HG03354 (cell line): ENCODE results near the gene PPP3CB.

Source experiments
- ATAC-seq: cut with Tn5 transposase; IDR thresholded peaks from one replicate; pipeline ENCODE4 v1.9.1; 2021; ENCODE audit warnings: mild to moderate bottlenecking; ENCODE audit not compliant: unreplicated experiment, poor library complexity, severe bottlenecking

The PPP3CB gene

DNA sequence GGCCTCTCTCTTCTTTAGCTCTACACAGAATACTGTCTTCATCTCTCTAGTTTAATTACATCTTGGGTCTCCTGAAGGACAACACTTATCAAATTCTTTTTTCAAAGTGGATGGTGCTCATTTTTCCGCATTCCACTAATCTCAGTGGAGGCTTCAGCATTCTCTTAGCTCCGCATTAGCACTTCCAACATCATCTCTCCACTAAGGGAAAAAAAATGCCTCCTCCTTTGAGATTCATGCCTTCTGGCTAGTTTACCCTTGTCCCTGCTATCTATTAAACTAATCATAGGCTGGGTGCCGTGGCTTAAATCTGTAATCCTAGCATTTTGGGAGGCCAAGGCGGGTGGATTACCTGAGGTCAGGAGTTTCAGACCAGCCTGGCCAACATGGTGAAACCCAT lies 9.2 kb downstream of the PPP3CB start:
- no peak for ATAC-seq

- no peak for ATAC-seq
Measured at GRCh38 chr10:73485320-73485719, 10.5 kb downstream of the PPP3CB start.

DNA sequence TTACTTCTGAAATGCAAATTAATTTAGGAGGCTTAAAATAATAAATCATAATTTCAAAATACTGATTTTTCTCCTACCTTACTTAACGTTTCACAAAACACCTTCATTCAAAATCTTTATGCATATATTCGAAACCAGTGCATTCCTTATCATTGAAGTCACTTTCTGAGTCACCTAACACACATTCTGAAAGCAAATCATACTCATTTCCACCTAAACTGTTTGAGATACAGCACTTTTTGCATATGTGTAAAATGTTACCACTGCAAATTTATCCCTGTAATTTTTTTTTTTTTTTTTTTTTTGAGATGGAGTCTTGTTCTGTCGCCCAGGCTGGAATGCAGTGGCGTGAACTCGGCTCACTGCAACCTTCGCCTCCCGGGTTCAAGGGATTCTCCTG lies 15.7 kb downstream of the PPP3CB start:
- ATAC-seq, result no peak

DNA sequence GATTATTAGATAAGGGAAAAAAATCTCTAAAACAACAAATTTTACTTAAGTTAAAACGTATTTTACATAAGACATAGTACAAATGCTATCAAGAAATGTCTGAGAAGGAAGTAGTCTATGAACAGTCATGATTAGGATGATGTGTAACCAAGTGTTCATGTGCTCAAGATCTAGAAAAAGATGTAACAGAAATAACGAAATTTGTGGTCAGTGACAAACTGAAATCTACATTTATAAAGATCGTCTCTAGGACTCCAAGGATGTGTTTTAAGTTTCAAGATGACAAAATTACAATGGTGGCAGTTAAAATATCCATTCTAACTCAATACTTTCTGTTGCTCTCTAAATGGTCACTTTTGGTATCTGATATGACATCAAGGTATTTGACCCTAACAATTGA lies 17.2 kb downstream of the PPP3CB start:
- ATAC-seq, result no peak

DNA sequence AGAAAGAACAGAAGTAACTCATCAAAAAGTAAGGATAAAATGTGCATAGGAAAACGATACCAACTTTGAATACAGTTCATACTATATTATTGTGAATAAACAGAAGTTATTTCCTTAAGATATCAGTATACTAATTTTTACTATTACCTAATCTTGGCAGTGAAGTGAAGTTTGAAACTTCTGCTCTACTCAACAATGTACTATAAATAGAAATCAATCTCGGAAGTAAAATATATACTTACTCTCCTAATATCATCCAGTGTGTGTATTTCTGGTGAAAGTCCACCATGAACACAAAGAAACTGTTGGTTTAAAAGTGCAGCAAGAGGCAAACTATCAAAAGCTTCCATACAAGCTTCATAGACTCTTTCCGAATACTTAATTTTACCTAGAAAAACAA lies 24.6 kb downstream of the PPP3CB start:
- ATAC-seq, result no peak

GRCh38 chr10:73469579-73469978 lies 26.2 kb downstream of the PPP3CB start:
- ATAC-seq, result no peak

GRCh38 chr10:73467206-73467605 lies 28.6 kb downstream of the PPP3CB start:
- no peak for ATAC-seq

DNA sequence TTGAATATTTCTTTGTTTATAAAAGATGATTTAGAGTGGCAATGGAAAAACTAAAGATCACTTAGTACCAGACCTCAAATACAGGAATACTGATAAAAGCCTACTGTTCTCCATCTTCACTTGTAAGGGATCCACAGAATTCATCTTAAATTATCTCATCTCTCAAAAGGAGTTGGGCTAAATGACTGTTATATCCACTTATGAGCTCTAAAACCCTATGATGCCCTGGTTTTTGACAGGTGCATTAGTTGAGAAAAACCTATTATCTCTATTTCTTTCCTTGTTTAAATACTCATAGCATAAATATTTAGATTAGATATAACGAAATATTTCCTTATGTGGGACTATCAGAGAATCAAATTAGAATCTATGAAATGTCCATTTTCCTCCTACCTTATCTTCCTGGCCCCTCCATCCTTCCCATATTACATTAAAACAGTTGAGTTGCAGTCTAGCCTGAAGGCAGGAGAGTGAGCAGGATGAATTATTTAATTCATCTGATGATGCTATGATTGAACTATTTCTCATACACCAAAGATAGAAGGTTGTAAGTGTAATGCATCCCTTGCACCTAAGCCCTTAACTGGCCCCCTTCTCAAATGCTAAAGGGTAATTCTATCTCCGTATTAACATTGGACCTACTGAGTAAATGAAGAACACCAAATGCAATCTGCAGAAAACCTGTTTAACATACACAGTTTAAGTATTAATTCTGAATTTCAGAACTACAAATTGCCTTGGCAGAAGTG lies 29.7 kb downstream of the PPP3CB start:
- ATAC-seq, result no peak

DNA sequence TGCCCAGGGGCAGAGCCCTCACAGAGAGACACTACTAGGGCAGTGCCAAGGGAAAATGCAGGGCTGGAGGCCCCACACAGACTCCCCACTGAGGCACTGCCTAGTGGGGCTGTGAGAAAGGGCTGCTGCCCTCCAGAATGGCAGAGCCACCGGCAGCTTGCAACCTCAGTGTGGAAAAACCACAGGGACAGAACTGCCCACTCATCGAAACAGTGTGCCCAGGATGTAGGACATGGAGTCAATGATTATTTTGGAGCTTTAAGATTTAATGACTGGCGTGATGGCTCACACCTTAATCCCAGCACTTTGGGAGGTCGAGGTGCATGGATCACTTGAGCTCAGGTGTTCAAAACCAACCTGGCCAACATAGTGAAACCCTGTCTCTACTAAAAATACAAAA lies 34.9 kb downstream of the PPP3CB start:
- ATAC-seq, result no peak

DNA sequence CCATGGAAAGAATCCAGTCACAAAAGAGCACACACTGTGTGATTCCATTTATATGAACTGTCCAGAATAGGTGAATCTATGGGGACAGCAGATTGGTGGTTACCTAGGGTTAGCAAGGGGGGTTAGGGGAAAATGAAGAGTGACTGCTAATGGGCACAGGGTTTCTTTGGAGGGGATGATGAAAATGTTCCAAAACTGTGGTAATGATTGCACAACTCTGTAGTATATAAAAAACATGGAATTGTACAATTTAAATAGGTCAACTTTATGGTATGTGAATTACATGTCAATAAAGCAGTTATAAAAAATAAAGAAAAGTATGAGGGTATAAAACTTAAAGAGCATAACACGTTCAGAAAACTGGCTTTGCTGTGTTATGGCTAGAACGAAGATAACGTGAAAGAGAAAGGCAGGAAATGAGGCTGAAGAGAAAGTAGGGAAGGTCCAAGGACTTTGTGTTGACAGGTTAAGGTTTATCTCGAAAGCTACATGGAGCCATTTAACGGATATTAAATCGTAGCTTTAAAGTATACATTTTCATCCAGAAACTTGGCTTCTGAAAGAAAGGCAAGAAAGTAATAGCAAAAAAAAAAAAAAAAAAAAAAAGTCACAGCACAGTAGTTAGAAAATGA lies 36.0 kb downstream of the PPP3CB start:
- no peak for ATAC-seq

DNA sequence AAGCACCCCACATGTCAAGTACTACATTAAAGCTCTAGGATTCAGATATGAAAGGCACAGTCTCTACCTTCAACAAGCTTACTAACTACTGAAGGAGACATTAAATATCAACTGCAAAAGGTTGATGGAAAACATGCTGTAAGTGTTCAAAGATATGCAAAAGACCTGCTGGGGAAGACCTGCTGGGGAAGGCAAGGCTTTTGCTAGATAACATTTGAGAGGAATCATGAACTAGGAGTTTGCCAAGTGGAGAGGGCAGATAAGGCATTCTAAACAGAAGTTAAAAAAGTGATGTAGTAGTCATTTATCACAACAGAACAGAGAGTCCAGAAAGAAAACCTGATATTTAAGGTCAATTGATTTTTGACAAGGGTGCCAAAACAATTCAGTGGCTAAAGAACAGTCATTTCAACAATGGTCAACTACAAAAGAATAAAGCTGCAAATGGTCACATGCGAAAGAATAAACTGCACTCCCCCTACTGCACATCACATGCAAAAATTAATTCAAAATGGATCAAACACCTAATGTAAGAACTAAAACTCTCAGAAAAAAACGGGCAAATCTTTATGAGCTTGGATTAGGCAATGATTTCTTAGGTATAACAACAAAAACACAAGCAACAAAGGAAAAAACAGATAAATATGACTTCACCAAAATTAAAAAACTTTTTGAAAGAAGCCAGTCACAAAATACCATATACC lies 39.5 kb downstream of the PPP3CB start:
- no peak for ATAC-seq

- no peak for ATAC-seq
Measured at GRCh38 chr10:73449113-73449512, 46.7 kb downstream of the PPP3CB start.

GRCh38 chr10:73448384-73448783 lies 47.4 kb downstream of the PPP3CB start:
- ATAC-seq, result no peak

- ATAC-seq, result no peak
Measured at GRCh38 chr10:73446926-73447325, 48.9 kb downstream of the PPP3CB start.

DNA sequence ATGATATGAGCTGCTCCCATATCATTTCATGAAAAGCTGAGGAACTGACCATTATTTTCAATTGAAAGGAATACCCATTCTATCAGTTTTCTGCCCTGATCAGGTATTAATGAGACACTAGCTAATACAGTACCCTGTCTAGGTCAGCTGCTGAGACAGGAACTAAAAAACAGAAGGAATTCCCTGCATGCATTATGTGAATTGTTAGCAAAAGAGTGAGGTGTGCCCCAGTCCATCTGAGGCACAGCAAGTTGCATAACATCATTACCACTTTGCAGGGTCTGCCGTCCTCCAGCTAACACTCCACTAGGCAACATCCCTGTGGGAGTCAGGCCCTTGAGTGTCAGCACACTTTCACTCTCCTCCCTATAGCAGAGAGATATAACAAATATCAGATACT lies 51.4 kb downstream of the PPP3CB start:
- ATAC-seq, result no peak

GRCh38 chr10:73439605-73440312 lies 56.1 kb downstream of the PPP3CB start:
- no peak for ATAC-seq

DNA sequence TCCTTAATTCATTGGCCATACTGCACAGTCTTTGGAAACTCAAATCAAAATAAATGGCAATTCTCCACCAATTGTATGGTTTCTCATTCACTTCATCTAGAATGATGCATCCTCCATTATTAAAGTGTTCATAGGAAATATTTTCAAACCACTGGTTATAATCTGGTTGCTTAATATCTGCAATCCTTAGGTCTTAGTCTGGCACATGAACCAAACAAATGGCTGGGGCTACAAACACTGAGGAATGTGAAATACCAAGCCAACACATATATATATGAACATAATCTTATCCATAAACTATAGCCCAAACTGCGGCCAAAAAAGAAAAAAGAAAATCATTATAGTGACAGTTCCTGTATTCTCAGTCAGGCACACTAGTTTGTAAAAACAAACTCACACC lies 56.8 kb downstream of the PPP3CB start:
- no peak for ATAC-seq

GRCh38 chr10:73433538-73433867 lies 62.3 kb downstream of the PPP3CB start, which contains the start of gene MSS51:
TSS of gene MSS51 (minus strand) at chr10:73433561. CDS start at chr10:73428284, 5,277 bp downstream.
- no peak for ATAC-seq

DNA sequence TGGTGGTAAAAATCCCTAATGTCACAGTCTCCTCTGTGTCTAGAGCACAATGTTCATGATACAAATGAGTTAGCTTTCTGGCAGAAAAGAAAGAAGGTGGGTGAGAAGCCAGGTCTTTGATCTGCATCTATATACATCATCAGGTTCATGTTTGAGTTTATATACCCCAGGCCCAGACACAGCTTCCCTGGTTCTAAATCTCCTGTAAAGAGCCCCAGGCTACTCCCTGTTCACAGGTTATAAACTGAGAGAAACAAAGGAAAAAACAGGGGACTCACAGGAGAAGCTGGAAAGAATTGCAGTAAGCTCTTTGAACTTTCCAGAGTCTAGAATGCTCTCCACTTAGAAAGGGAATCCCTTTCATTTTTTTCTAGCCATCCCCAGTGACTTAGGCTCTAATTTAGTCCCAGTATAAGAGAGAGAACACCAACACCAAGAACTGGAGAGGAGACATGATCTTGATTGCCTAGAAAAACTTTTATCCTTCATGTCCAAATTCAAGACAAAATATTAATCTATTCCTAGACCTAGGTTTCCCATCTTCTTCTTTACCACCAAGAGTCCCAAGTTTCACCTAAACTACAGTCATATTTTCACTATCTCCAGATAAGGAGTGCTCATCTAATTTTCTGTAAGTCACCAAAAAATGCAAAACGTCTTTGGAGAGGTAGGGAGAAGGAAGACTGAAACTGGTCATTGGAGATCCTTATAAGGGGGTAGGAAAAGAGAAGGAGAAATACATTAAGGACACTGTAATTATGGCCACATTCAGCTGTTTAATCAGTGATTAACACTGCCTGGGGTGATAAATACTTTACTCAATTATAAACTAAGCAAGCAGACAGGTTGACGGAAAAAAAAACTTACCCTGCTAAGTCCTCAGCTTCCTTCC lies 62.9 kb downstream of the PPP3CB start:
- ATAC-seq, result no peak

- no peak for ATAC-seq
Measured at GRCh38 chr10:73426318-73426717, 69.5 kb downstream of the PPP3CB start.
